Amniotic stem cell (primary cell): ENCODE results near the gene MAD1L1.

Experiments used
- DNase-seq: peaks from one replicate; lab custom pipeline; 2025; lab: John Stamatoyannopoulos, UW

Gene MAD1L1

GRCh38 chr7:2156756-2157472 is 75.8 kb downstream of the MAD1L1 start:
- no peak for DNase-seq

- no peak for DNase-seq
Observed at GRCh38 chr7:2154831-2155230, 77.9 kb downstream of the MAD1L1 start.

GRCh38 chr7:2154121-2154520 is 78.6 kb downstream of the MAD1L1 start:
- no peak for DNase-seq

- DNase-seq = no peak
Observed at GRCh38 chr7:2152646-2153045, 80.1 kb downstream of the MAD1L1 start.

GRCh38 chr7:2151801-2152612 is 80.7 kb downstream of the MAD1L1 start:
- DNase-seq = no peak

GRCh38 chr7:2151237-2151636 is 81.5 kb downstream of the MAD1L1 start:
- no peak for DNase-seq

- no peak for DNase-seq
Observed at GRCh38 chr7:2150445-2150815, 82.3 kb downstream of the MAD1L1 start.

GRCh38 chr7:2149672-2150444 is 82.9 kb downstream of the MAD1L1 start:
- DNase-seq = no peak

- DNase-seq = no peak
Observed at GRCh38 chr7:2148814-2149213, 83.9 kb downstream of the MAD1L1 start.

GRCh38 chr7:2148189-2148588 is 84.6 kb downstream of the MAD1L1 start:
- no peak for DNase-seq

- no peak for DNase-seq
Observed at GRCh38 chr7:2146676-2147472, 85.9 kb downstream of the MAD1L1 start.

- DNase-seq = no peak
Observed at GRCh38 chr7:2145835-2146580, 86.7 kb downstream of the MAD1L1 start.

- DNase-seq = no peak
Observed at GRCh38 chr7:2144926-2145325, 87.8 kb downstream of the MAD1L1 start.

- DNase-seq = no peak
Observed at GRCh38 chr7:2143981-2144595, 88.7 kb downstream of the MAD1L1 start.

GRCh38 chr7:2143450-2143849 is 89.3 kb downstream of the MAD1L1 start:
- DNase-seq = no peak

GRCh38 chr7:2142386-2142785 is 90.4 kb downstream of the MAD1L1 start:
- no peak for DNase-seq

GRCh38 chr7:2141651-2142050 is 91.1 kb downstream of the MAD1L1 start:
- no peak for DNase-seq

GRCh38 chr7:2141021-2141410 is 91.7 kb downstream of the MAD1L1 start:
- DNase-seq = no peak

- no peak for DNase-seq
Observed at GRCh38 chr7:2140216-2141020, 92.3 kb downstream of the MAD1L1 start.
